SK-N-SH (cell line): ENCODE measurements around the gene SLC13A2. TPM values are rescaled to one million over a fixed set of nuclear protein-coding genes. Genes with fewer than 3 reads are reported as not detected.

Experiments used
- CTCF ChIA-PET: fragments of 300-600, 350-600 bp; formaldehyde crosslinking; extraction: SDS; loops from one replicate; lab custom pipeline; 2021; lab: Yijun Ruan, JAX
- POLR2A ChIA-PET: fragments of 350-600 bp; sonication (Branson Sonifier 250); formaldehyde crosslinking; extraction: SDS; loops from one replicate; lab custom pipeline; 2020; ENCODE audit warnings: antibody characterized with exemption, inconsistent platforms; lab: Yijun Ruan, JAX
- DNase-seq: peaks from one replicate; pipeline ENCODE4 v3.0.0; 2012
- H2AFZ ChIP-seq: fragments of 200-600 bp; sonication (generic); 2 replicates; pipeline ENCODE4 v1.8.1; 2016; ENCODE audit warnings: antibody characterized with exemption, mild to moderate bottlenecking, low read depth
- H3F3A ChIP-seq: fragments of 200-600 bp; sonication (generic); replicated peaks from 2 replicates; pipeline ENCODE3; 2016; ENCODE audit warnings: antibody characterized with exemption, mild to moderate bottlenecking; ENCODE audit not compliant: insufficient read depth
- H3K27ac ChIP-seq, 2 experiments: fragments of 200-500 bp in 1 of 2; fragments of 200-600 bp in 1 of 2; sonication (Bioruptor generic) in 1 of 2; sonication (generic), shearing (Covaris generic) in 1 of 2; 2 replicates each; pipeline versions ENCODE4 v1.5.1 to v1.6.1; 2014 to 2016; ENCODE audit warnings: low read depth in 2 of 2, inconsistent platforms in 1 of 2, low read length in 1 of 2, mild to moderate bottlenecking in 1 of 2, mixed read lengths in 1 of 2
- H3K27me3 ChIP-seq: fragments of 200-600 bp; sonication (generic), shearing (Covaris generic); 2 replicates; pipeline ENCODE4 v1.6.1; 2016; ENCODE audit warnings: mixed run types; ENCODE audit not compliant: insufficient read depth
- H3K36me3 ChIP-seq, 2 experiments: fragments of 200-500 bp in 1 of 2; fragments of 200-600 bp in 1 of 2; sonication (Bioruptor generic) in 1 of 2; sonication (generic) in 1 of 2; replicated peaks in 1 of 2; 2 replicates each; pipeline versions ENCODE3 to v1.5.1; 2014 to 2016; ENCODE audit warnings: low read length in 1 of 2, mild to moderate bottlenecking in 1 of 2; ENCODE audit not compliant: insufficient read depth in 2 of 2, control insufficient read depth in 1 of 2
- H3K4me1 ChIP-seq, 2 experiments: fragments of 200-500 bp in 1 of 2; fragments of 200-600 bp in 1 of 2; sonication (Bioruptor generic) in 1 of 2; sonication (generic), shearing (Covaris generic) in 1 of 2; 2 replicates each; pipeline versions ENCODE4 v1.5.1 to v1.6.1; 2014 to 2016; ENCODE audit warnings: low read depth in 1 of 2, low read length in 1 of 2, mixed run types in 1 of 2; ENCODE audit not compliant: insufficient read depth in 2 of 2, control insufficient read depth in 1 of 2
- H3K4me2 ChIP-seq: fragments of 200-600 bp; sonication (generic), shearing (Covaris generic); 2 replicates; pipeline ENCODE4 v1.6.1; 2017; ENCODE audit warnings: mixed run types
- H3K4me3 ChIP-seq, 2 experiments: fragments of 200-500 bp in 1 of 2; fragments of 200-600 bp in 1 of 2; sonication (Bioruptor generic) in 1 of 2; sonication (generic), shearing (Covaris generic) in 1 of 2; 2 replicates each; pipeline versions ENCODE4 v1.5.1 to v1.8.1; 2014 to 2016; ENCODE audit warnings: low read depth in 2 of 2, inconsistent platforms in 1 of 2, low read length in 1 of 2, mild to moderate bottlenecking in 1 of 2, mixed read lengths in 1 of 2, moderate library complexity in 1 of 2
- H3K79me2 ChIP-seq: fragments of 200-600 bp; sonication (generic); 2 replicates; pipeline ENCODE4 v1.8.1; 2017; ENCODE audit warnings: mild to moderate bottlenecking; ENCODE audit not compliant: insufficient read depth
- H3K9ac ChIP-seq: fragments of 200-600 bp; sonication (generic); 2 replicates; pipeline ENCODE4 v1.6.1; 2017; ENCODE audit warnings: mixed run types
- H3K9me2 ChIP-seq: fragments of 200-600 bp; sonication (generic); 2 replicates; pipeline ENCODE4 v1.6.1; 2017; ENCODE audit warnings: mixed run types
- H3K9me3 ChIP-seq: fragments of 200-600 bp; sonication (generic); 2 replicates; pipeline ENCODE4 v1.6.1; 2017; ENCODE audit warnings: mixed run types, mild to moderate bottlenecking, moderate library complexity
- H4K20me1 ChIP-seq: fragments of 200-600 bp; sonication (generic); 2 replicates; pipeline ENCODE4 v1.6.1; 2017; ENCODE audit warnings: mild to moderate bottlenecking, mixed run types; ENCODE audit not compliant: insufficient read depth
- ELF1 ChIP-seq: IDR thresholded peaks from 2 replicates; pipeline ENCODE4 v1.4.0; 2012
- GABPA ChIP-seq: IDR thresholded peaks from 2 replicates; pipeline ENCODE4 v1.4.0; 2012; ENCODE audit warnings: low read depth, mild to moderate bottlenecking
- MAX ChIP-seq: IDR thresholded peaks from 2 replicates; pipeline ENCODE4 v1.4.0; 2012; ENCODE audit warnings: low read depth
- RCOR1 ChIP-seq: fragments of 150-350 bp; IDR thresholded peaks from 2 replicates; pipeline ENCODE4 v1.6.1; 2017; ENCODE audit warnings: antibody characterized with exemption, low read length
- REST ChIP-seq: IDR thresholded peaks from 2 replicates; pipeline ENCODE4 v1.6.1; 2012; ENCODE audit warnings: mild to moderate bottlenecking, low read depth, low read length, moderate library complexity
- TEAD4 ChIP-seq: IDR thresholded peaks from 2 replicates; pipeline ENCODE4 v1.4.0; 2012; ENCODE audit warnings: mild to moderate bottlenecking, borderline replicate concordance; ENCODE audit not compliant: insufficient read depth
- USF2 ChIP-seq: fragments of 150-350 bp; IDR thresholded peaks from 2 replicates; pipeline ENCODE4 v1.6.1; 2017; ENCODE audit warnings: antibody characterized with exemption, low read length, low read depth, borderline replicate concordance
- ZBTB33 ChIP-seq: IDR thresholded peaks from 2 replicates; pipeline ENCODE4 v1.4.0; 2012; ENCODE audit warnings: low read depth, borderline replicate concordance
- WGBS: methylation state at CpG from one replicate; pipeline ENCODE4 v1.1.6; 2017; ENCODE audit warnings: low lambda C conversion rate; 5-methylcytosine and 5-hydroxymethylcytosine counted together
- polyA plus RNA-seq, 3 experiments: library from polyadenylated mRNA; depleted of rRNA; stranded (reverse); fragments of >200 nt; gene quantifications; 2 replicates each; pipeline ENCODE4 v1.2.3, GENCODE V29; 2012
- TF ChIP-seq, protein P1 (sequence below): IDR thresholded peaks from 2 replicates; pipeline ENCODE4 v1.4.0; 2012; ENCODE audit warnings: low read depth, borderline replicate concordance
- TF ChIP-seq, protein P2 (sequence below): fragments of 150-350 bp; IDR thresholded peaks from 2 replicates; pipeline ENCODE4 v1.6.1; 2016; ENCODE audit warnings: mild to moderate bottlenecking, low read depth, low read length

SLC13A2 gene
- polyA plus RNA-seq, 1 of the 3 experiments (the other 2 are of a cell fraction): not detected

- no peaks in the 10 kb centered on the region for H3K9me3 ChIP-seq
- no peaks in the 10 kb centered on the region for H3F3A ChIP-seq
- no peak overlapping the region for H3K9ac ChIP-seq
- H3K36me3 ChIP-seq: no peaks in the 10 kb centered on the region
- TF ChIP-seq ZBTB33 (no peak), RCOR1 (no peak), ELF1 (no peak), MAX (no peak), REST (no peak), TEAD4 (no peak), USF2 (no peak), GABPA (no peak)
- TF ChIP-seq, protein P1, sequence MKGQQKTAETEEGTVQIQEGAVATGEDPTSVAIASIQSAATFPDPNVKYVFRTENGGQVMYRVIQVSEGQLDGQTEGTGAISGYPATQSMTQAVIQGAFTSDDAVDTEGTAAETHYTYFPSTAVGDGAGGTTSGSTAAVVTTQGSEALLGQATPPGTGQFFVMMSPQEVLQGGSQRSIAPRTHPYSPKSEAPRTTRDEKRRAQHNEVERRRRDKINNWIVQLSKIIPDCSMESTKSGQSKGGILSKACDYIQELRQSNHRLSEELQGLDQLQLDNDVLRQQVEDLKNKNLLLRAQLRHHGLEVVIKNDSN: no peak
- TF ChIP-seq, protein P2, sequence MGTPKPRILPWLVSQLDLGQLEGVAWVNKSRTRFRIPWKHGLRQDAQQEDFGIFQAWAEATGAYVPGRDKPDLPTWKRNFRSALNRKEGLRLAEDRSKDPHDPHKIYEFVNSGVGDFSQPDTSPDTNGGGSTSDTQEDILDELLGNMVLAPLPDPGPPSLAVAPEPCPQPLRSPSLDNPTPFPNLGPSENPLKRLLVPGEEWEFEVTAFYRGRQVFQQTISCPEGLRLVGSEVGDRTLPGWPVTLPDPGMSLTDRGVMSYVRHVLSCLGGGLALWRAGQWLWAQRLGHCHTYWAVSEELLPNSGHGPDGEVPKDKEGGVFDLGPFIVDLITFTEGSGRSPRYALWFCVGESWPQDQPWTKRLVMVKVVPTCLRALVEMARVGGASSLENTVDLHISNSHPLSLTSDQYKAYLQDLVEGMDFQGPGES: no peak
- no peaks in the 10 kb centered on the region for H3K9me2 ChIP-seq
- H4K20me1 ChIP-seq: no peaks in the 10 kb centered on the region
- 61% methylated on average over 6 of the region's 24 CpGs for WGBS
- H2AFZ ChIP-seq: no peak overlapping the region
- no peak overlapping the region for H3K4me2 ChIP-seq
- DNase-seq: no peak
- H3K4me3 ChIP-seq: no peak overlapping the region
- H3K4me1 ChIP-seq: no peaks in the 10 kb centered on the region
- ChIA-PET CTCF (interaction anchor here (0.7 to 2.9 kb wide), 3 partner anchors 13 to 136 kb away, joined by 3 to 13 read pairs (median 5); no protein-coding TSS in a partner anchor), POLR2A (no interaction called here)
- no peaks in the 10 kb centered on the region for H3K79me2 ChIP-seq
- H3K27me3 ChIP-seq: peaks cover 26% of the 10 kb centered on the region
- no peak overlapping the region for H3K27ac ChIP-seq
Measured at GRCh38 chr17:28507567-28508203, 34.2 kb downstream of the SLC13A2 start.
